HepG2 (cell line): ENCODE results near the gene APOBEC3B. TPM values are rescaled to one million over a fixed set of nuclear protein-coding genes. Genes with fewer than 3 reads are reported as not detected.

Experiments used
- BCL6 ChIP-seq: IDR thresholded peaks from 2 replicates; pipeline ENCODE4 v1.6.1; 2016; ENCODE audit warnings: missing genetic modification reagents, missing compliant biosample characterization
- BRCA1 ChIP-seq: sonication (generic); formaldehyde crosslinking; IDR thresholded peaks from 2 replicates; pipeline ENCODE4 v1.4.0; 2020; ENCODE audit warnings: missing genetic modification reagents
- CHCHD3 ChIP-seq: sonication (generic); formaldehyde crosslinking; IDR thresholded peaks from 2 replicates; pipeline ENCODE4 v1.8.0; 2022; ENCODE audit warnings: mild to moderate bottlenecking, missing genetic modification reagents, moderate library complexity
- CHD4 ChIP-seq: fragments of 200-600 bp; sonication (generic); IDR thresholded peaks from 2 replicates; pipeline ENCODE4 v1.7.0; 2017; ENCODE audit warnings: mild to moderate bottlenecking, low read length, borderline replicate concordance
- CSRNP2 ChIP-seq: sonication (generic); formaldehyde crosslinking; conservative IDR thresholded peaks from 2 replicates; pipeline ENCODE4 v1.8.0; 2022; ENCODE audit warnings: low read depth, missing genetic modification reagents
- DNMT3B ChIP-seq: conservative IDR thresholded peaks from 2 replicates; pipeline ENCODE4 v1.6.1; 2016; ENCODE audit warnings: missing biosample characterization, control low read depth
- KAT2B ChIP-seq: fragments of 150-350 bp; IDR thresholded peaks from 2 replicates; pipeline ENCODE4 v1.6.1; 2014; ENCODE audit warnings: low read depth, low read length, borderline replicate concordance
- KDM1A ChIP-seq: IDR thresholded peaks from 2 replicates; pipeline ENCODE4 v1.6.1; 2016; ENCODE audit warnings: missing compliant biosample characterization
- MED1 ChIP-seq: sonication (generic); formaldehyde crosslinking; IDR thresholded peaks from 2 replicates; pipeline ENCODE4 v1.4.0; 2020; ENCODE audit warnings: missing genetic modification reagents
- NFKB2 ChIP-seq: sonication (generic); formaldehyde crosslinking; IDR thresholded peaks from 2 replicates; pipeline ENCODE4 v1.4.0; 2020; ENCODE audit warnings: missing genetic modification reagents, borderline replicate concordance
- PAF1 ChIP-seq: IDR thresholded peaks from 2 replicates; pipeline ENCODE4 v1.6.1; 2016; ENCODE audit warnings: missing genetic modification reagents, missing compliant biosample characterization
- SALL1 ChIP-seq: sonication (generic); formaldehyde crosslinking; IDR thresholded peaks from 2 replicates; pipeline ENCODE4 v1.8.0; 2022; ENCODE audit warnings: mild to moderate bottlenecking, missing genetic modification reagents
- SRSF9 ChIP-seq: fragments of 200-400 bp; formaldehyde crosslinking; IDR thresholded peaks from 2 replicates; pipeline ENCODE4 v1.6.1; 2018; ENCODE audit warnings: borderline replicate concordance, mild to moderate bottlenecking, low read depth, low read length; ENCODE audit not compliant: insufficient read depth, poor library complexity, severe bottlenecking
- SSRP1 ChIP-seq: IDR thresholded peaks from 2 replicates; pipeline ENCODE4 v1.6.1; 2016; ENCODE audit warnings: control low read depth
- ZNF225 ChIP-seq: sonication (generic); formaldehyde crosslinking; IDR thresholded peaks from 2 replicates; pipeline ENCODE4 v1.4.0; 2020; ENCODE audit warnings: mild to moderate bottlenecking, missing genetic modification reagents
- ZNF33B ChIP-seq: sonication (generic); formaldehyde crosslinking; IDR thresholded peaks from 2 replicates; pipeline ENCODE4 v1.5.1; 2020; ENCODE audit warnings: mild to moderate bottlenecking, missing genetic modification reagents
- ZNF598 ChIP-seq: sonication (generic); formaldehyde crosslinking; IDR thresholded peaks from 2 replicates; pipeline ENCODE4 v1.5.1; 2020; ENCODE audit warnings: mild to moderate bottlenecking, missing genetic modification reagents, borderline replicate concordance
- ZNF710 ChIP-seq: sonication (generic); formaldehyde crosslinking; IDR thresholded peaks from 2 replicates; pipeline ENCODE4 v1.5.0; 2020; ENCODE audit warnings: mild to moderate bottlenecking, missing genetic modification reagents, borderline replicate concordance
- ZNF75D ChIP-seq: sonication (generic); formaldehyde crosslinking; IDR thresholded peaks from 2 replicates; pipeline ENCODE4 v1.8.1; 2023; ENCODE audit warnings: missing genetic modification reagents, mild to moderate bottlenecking, borderline replicate concordance
- ZNF772 ChIP-seq: sonication (generic); formaldehyde crosslinking; IDR thresholded peaks from 2 replicates; pipeline ENCODE4 v1.5.0; 2020; ENCODE audit warnings: mild to moderate bottlenecking, missing genetic modification reagents
- ZNF776 ChIP-seq: sonication (generic); formaldehyde crosslinking; IDR thresholded peaks from 2 replicates; pipeline ENCODE4 v1.4.0; 2020; ENCODE audit warnings: mild to moderate bottlenecking, missing genetic modification reagents
- polyA plus RNA-seq, 8 experiments: library from polyadenylated mRNA; depleted of rRNA in 3 of 8; stranded (reverse) in 7 of 8; unstranded in 1 of 8; fragments of >200 nt; fragmentation: Illumina TruSeq in 4 of 8; extraction: Trizol in 4 of 8; gene quantifications; 2 replicates each; pipeline versions ENCODE4 v1.2.1 to v1.2.3, GENCODE V29; 2011 to 2016; ENCODE audit warnings: low read depth in 4 of 8, missing spikeins in 1 of 8, mixed read lengths in 1 of 8; ENCODE audit not compliant: insufficient read depth in 1 of 8
- total RNA-seq, 5 experiments: library from RNA; depleted of rRNA; stranded (reverse); fragments of >200 nt; fragmentation: Illumina TruSeq; extraction: Trizol; gene quantifications; 2 replicates each; pipeline ENCODE4 v1.2.3, GENCODE V29; 2016; ENCODE audit warnings: low read depth in 1 of 5
- TF ChIP-seq, protein P1 (sequence below): sonication (generic); formaldehyde crosslinking; IDR thresholded peaks from 2 replicates; pipeline ENCODE4 v1.5.1; 2020; ENCODE audit warnings: mild to moderate bottlenecking, moderate library complexity, missing genetic modification reagents
- TF ChIP-seq, protein P2 (sequence below): conservative IDR thresholded peaks from 2 replicates; pipeline ENCODE4 v1.6.1; 2018; ENCODE audit warnings: missing genetic modification reagents

The APOBEC3B gene
- total and polyA plus RNA-seq, 2 of the 13 experiments (the other 11 are each of a cell fraction or from before 2014, with no cell fraction given), result 6.7 to 8.8 TPM

DNA sequence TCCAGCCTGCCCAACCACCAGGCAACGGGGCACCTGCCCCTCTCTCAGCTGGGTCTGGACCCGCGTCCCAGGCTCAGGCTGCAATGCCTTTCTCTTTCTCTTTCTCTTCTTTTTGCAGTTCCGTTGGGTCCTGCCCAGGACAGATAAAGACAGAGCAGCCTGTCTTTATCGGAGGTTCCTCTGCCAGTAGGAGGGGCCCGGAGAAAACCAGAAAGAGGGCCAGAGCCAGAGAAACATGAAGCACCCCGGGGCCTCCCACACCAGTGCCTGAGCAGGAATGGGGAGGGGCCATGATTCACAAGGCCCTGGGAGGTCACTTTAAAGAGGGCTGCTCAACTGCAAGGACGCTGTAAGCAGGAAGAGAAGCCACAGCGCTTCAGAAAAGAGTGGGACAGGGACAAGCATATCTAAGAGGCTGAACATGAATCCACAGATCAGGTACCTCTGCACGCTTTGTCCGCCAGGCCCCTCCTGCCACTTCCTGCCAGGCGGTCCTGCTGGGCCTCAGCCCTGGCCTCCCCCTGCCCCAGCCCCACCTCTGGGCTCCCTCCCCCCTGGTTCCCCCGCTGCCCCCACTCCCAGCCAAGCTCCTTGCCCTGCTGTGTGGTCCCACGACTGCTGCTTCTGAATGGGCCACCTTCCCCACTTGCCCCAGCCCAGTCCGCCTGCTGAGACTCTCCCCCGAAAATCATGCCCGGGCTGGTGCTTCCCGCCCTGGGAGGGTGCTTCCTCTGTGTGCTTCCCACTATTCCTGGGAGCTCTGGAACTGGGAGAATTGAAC, 32.0 kb downstream of the APOBEC3B start, which contains the start of gene APOBEC3C (continued):
- TF ChIP-seq, protein P1, sequence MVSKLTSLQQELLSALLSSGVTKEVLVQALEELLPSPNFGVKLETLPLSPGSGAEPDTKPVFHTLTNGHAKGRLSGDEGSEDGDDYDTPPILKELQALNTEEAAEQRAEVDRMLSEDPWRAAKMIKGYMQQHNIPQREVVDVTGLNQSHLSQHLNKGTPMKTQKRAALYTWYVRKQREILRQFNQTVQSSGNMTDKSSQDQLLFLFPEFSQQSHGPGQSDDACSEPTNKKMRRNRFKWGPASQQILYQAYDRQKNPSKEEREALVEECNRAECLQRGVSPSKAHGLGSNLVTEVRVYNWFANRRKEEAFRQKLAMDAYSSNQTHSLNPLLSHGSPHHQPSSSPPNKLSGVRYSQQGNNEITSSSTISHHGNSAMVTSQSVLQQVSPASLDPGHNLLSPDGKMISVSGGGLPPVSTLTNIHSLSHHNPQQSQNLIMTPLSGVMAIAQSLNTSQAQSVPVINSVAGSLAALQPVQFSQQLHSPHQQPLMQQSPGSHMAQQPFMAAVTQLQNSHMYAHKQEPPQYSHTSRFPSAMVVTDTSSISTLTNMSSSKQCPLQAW (CRISPR knock-in tag), result no peak; the same call in 1 of the 2 replicates
- TF ChIP-seq ZNF710 (CRISPR knock-in tag), result peak; percentile 17; the same call in 1 of the 2 replicates
- TF ChIP-seq SALL1, result peak; percentile 52
- TF ChIP-seq ZNF75D (CRISPR knock-in tag), result no peak
- TF ChIP-seq ZNF772 (CRISPR knock-in tag), result peak; percentile 79; the same call in 1 of the 2 replicates
- TF ChIP-seq, protein P2, sequence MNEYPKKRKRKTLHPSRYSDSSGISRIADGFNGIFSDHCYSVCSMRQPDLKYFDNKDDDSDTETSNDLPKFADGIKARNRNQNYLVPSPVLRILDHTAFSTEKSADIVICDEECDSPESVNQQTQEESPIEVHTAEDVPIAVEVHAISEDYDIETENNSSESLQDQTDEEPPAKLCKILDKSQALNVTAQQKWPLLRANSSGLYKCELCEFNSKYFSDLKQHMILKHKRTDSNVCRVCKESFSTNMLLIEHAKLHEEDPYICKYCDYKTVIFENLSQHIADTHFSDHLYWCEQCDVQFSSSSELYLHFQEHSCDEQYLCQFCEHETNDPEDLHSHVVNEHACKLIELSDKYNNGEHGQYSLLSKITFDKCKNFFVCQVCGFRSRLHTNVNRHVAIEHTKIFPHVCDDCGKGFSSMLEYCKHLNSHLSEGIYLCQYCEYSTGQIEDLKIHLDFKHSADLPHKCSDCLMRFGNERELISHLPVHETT (CRISPR knock-in tag), result no peak
- TF ChIP-seq SSRP1 (CRISPR knock-in tag), result no peak
- TF ChIP-seq DNMT3B, result no peak; the same call in 1 of the 2 replicates
- TF ChIP-seq CHCHD3 (CRISPR knock-in tag), result no peak
- no peak for TF ChIP-seq ZNF598 (CRISPR knock-in tag)
- TF ChIP-seq BRCA1, result no peak; the same call in 1 of the 2 replicates
- TF ChIP-seq KAT2B, result no peak
- no peak for TF ChIP-seq KDM1A (CRISPR knock-in tag)
- peak; percentile 48; the same call in 1 of the 2 replicates for TF ChIP-seq MED1 (CRISPR knock-in tag)
- no peak for TF ChIP-seq SRSF9
- no peak for TF ChIP-seq CSRNP2 (CRISPR knock-in tag)
- no peak for TF ChIP-seq CHD4
- no peak for TF ChIP-seq ZNF776 (CRISPR knock-in tag)
- TF ChIP-seq ZNF33B, result no peak
- TF ChIP-seq NFKB2 (CRISPR knock-in tag), result 0 out of 2 replicates have a peak, but pooled peaks have one; percentile 51
- TF ChIP-seq BCL6 (CRISPR knock-in tag), result peak; percentile 21; the same call in 1 of the 2 replicates
- no peak for TF ChIP-seq ZNF225 (CRISPR knock-in tag)
- no peak for TF ChIP-seq PAF1 (CRISPR knock-in tag)
